Breast epithelium (tissue), 3 donors: Measurements from ENCODE around the gene ITGAL.

Experiments used
- CTCF ChIP-seq, 3 donors: fragments of 450-650 bp; IDR thresholded peaks; one replicate each; pipeline ENCODE4 v1.5.1; 2016 to 2017; ENCODE audit warnings: antibody characterized with exemption in 3 of 3, mild to moderate bottlenecking in 3 of 3, moderate library complexity in 3 of 3
- POLR2A ChIP-seq: fragments of 450-650 bp; IDR thresholded peaks from one replicate; pipeline ENCODE4 v1.6.1; 2016; ENCODE audit warnings: antibody characterized with exemption, mild to moderate bottlenecking, moderate library complexity

GRCh38 chr16:30524575-30525568 is 52.3 kb downstream of the ITGAL start:
- no peak for TF ChIP-seq CTCF (IDR thresholded peaks at IDR 0.05)
- TF ChIP-seq POLR2A = no peak
